ENCODE data around the gene ELK4. TPM values are rescaled to one million over a fixed set of nuclear protein-coding genes. Genes with fewer than 3 reads are reported as not detected.

Gene ELK4
- total and polyA plus RNA-seq, 2 donors (not counting 3 experiments of a cell fraction or from before 2014, with no cell fraction given): 8.7 to 107 TPM

DNA sequence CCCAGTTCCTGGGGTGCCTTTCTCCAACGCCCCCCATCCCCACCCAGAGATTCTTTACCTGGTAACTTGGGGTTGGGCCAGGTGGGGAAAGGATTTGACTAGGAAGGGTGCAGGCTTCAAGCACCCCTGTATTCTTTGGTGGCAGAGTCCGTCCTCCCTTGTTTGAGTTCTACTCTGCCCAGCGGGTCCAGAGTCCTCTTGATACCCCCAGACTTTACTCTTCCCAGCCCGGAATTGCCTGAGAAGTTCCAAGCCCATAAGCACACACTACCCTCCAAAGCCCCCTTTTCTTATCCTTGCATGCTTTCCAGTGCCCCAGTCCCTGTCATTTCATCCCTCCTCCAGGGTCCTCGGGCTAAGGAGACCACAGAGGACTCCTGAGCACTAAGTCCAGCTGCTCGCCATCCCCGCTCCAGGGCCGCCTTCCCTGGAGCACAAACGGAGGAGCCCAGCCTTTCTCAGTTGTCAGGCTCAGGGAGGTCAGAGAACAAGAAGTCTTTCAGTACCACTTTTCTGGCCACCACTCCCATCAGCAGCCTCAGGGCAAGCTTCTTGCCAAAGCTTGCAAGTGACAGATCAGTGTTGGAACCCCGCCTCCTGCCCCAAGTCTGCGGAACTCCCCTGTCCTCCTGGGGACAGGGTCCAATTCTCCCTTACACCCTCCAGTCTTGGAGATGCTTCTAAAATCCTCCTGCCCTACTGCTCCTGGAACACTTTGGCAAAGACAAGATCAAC, 36.3 kb upstream of the ELK4 start:
- dilution Hi-C loops (cut with MboI; ENCODE audit: extremely low pct_ligation_motif_present, low sequenced_read_pairs): no loop called here

DNA sequence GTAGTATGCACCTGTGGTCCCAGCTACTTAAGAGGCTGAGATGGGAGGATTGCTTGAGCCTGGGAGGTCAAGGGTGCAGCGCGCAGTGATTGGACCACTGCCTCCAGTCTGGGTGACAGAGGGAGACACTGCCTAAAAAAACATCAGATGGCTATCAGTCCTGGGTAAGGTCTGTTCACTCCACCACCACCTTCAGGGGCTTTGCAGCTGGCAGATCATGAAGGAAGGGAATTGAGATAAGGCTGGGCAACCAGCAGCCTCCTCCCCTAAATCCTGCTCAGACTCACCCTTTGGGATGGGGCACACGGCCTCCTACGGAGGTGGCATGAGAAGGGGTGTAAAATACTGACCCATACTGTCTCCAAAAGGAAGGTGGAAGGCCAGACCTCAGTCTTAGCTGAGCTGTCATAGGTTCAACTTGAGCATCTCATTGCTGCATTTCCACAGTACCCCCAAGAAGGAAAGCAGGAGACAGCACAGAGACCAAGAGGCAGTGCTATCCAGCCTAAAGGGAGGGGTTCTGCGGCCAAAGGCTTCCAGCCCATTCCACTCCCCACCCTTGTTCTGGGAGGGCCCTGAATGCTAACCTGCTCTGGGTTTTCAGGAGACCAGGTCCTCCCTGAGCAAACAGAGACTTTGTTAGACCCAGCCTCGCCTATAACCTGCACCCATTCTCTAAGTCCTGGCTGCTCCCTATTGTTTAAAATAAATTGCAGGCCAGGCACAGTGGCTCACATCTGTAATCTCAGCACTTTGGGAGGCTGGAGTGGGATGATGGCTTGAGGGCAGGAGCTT, 34.8 kb upstream of the ELK4 start:
- no peaks in the 10 kb centered on the region for H3K9me1 ChIP-seq (replicated peaks; ENCODE audit: control insufficient read depth, extremely low read depth, insufficient read depth, low read length)
- dilution Hi-C loops (cut with MboI; ENCODE audit: extremely low pct_ligation_motif_present, low sequenced_read_pairs) (no loop called here), intact Hi-C loops (cut with micrococcal nuclease) (loop anchor here (1.0 kb wide), 1 partner anchor 13 kb away; no protein-coding TSS in a partner anchor)
- FAIRE-seq: no peak
- BruUV-seq (replicated peaks): no TSS peak
- no peak for DNase-seq (ENCODE audit: low read depth, low spot score)
- H3K4me3 ChIP-seq (replicated peaks in 1 of 3; ENCODE audit: insufficient read depth in 1 of 3, low read depth in 1 of 3, low read length in 3 of 3): no peak overlapping the region
- no peaks in the 10 kb centered on the region for H4K20me1 ChIP-seq (replicated peaks; ENCODE audit: control insufficient read depth, extremely low read depth, insufficient read depth, low read length)
- H3K79me2 ChIP-seq (ENCODE audit: control insufficient read depth, insufficient read depth, low read length): peaks cover 6% of the 10 kb centered on the region
- H3K27me3 ChIP-seq (ENCODE audit: control insufficient read depth in 2 of 2, insufficient read depth in 2 of 2, low read length in 2 of 2): no peaks in the 10 kb centered on the region
- TF ChIP-seq, protein P1, sequence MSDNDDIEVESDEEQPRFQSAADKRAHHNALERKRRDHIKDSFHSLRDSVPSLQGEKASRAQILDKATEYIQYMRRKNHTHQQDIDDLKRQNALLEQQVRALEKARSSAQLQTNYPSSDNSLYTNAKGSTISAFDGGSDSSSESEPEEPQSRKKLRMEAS (IDR thresholded peaks at IDR 0.05; ENCODE audit: insufficient read depth, insufficient read length): no peak
- H3K9ac ChIP-seq (replicated peaks; ENCODE audit: extremely low read depth, insufficient read depth, low read length): no peak overlapping the region
- no peak overlapping the region for H3K4me2 ChIP-seq (ENCODE audit: insufficient read depth, low read length)
- CTCF ChIA-PET: interaction anchor here (1.2 to 17.5 kb wide), 4 partner anchors 8 to 311 kb away, joined by 3 to 908 read pairs (median 29); no protein-coding TSS in a partner anchor
- POLR2A ChIA-PET: no interaction called here
- no peak overlapping the region for H2AFZ ChIP-seq (ENCODE audit: low read depth, low read length)
- H3K4me1 ChIP-seq (ENCODE audit: control insufficient read depth, extremely low read depth, insufficient read depth, low read length): peaks cover 47% of the 10 kb centered on the region
- no peaks in the 10 kb centered on the region for H3K9me3 ChIP-seq (replicated peaks; ENCODE audit: control insufficient read depth, insufficient read depth, low read length)
- H3K27ac ChIP-seq (ENCODE audit: insufficient read depth, low read depth, low read length): no peak overlapping the region
- peaks cover 2 to 3% of the 10 kb centered on the region in 2 experiments for H3K36me3 ChIP-seq (ENCODE audit: control insufficient read depth in 2 of 2, extremely low read depth in 1 of 2, insufficient read depth in 2 of 2, low read length in 2 of 2)

More for the DNA sequence above, 36.3 kb upstream of the ELK4 start:
- Histone ChIP-seq H3K27me3 (ENCODE audit: control insufficient read depth in 2 of 2, insufficient read depth in 2 of 2, low read length in 2 of 2) (no peaks in the 10 kb centered on the region), H2AFZ (ENCODE audit: low read depth, low read length) (no peak overlapping the region), H3K4me3 (replicated peaks in 1 of 3; ENCODE audit: insufficient read depth in 1 of 3, low read depth in 1 of 3, low read length in 3 of 3) (no peak overlapping the region), H3K4me2 (ENCODE audit: insufficient read depth, low read length) (no peak overlapping the region), H3K27ac (ENCODE audit: insufficient read depth, low read depth, low read length) (no peak overlapping the region), H3K4me1 (ENCODE audit: control insufficient read depth, extremely low read depth, insufficient read depth, low read length) (peaks cover 43% of the 10 kb centered on the region), H4K20me1 (replicated peaks; ENCODE audit: control insufficient read depth, extremely low read depth, insufficient read depth, low read length) (no peaks in the 10 kb centered on the region), H3K9ac (replicated peaks; ENCODE audit: extremely low read depth, insufficient read depth, low read length) (no peak overlapping the region), H3K79me2 (ENCODE audit: control insufficient read depth, insufficient read depth, low read length) (peaks cover 6% of the 10 kb centered on the region), H3K9me1 (replicated peaks; ENCODE audit: control insufficient read depth, extremely low read depth, insufficient read depth, low read length) (no peaks in the 10 kb centered on the region), H3K36me3 (ENCODE audit: control insufficient read depth in 2 of 2, extremely low read depth in 1 of 2, insufficient read depth in 2 of 2, low read length in 2 of 2) (peaks cover 0 to under 1% of the 10 kb centered on the region in 2 experiments), H3K9me3 (replicated peaks; ENCODE audit: control insufficient read depth, insufficient read depth, low read length) (no peaks in the 10 kb centered on the region)
- CTCF ChIA-PET: interaction anchor here (1.5 to 17.5 kb wide), 4 partner anchors 9 to 43 kb away, joined by 4 to 908 read pairs (median 29); no protein-coding TSS in a partner anchor
- FAIRE-seq (no peak), DNase-seq (ENCODE audit: low read depth, low spot score) (no peak)
- intact Hi-C loops (cut with micrococcal nuclease): no loop called here
- no peak for TF ChIP-seq FOS (IDR thresholded peaks at IDR 0.05; ENCODE audit: borderline replicate concordance, insufficient read depth, low read length)
- POLR2A ChIA-PET: no interaction called here
- no TSS peak for BruUV-seq (replicated peaks)
